ENCODE measurements around the gene TMEM120A.

TMEM120A gene

DNA sequence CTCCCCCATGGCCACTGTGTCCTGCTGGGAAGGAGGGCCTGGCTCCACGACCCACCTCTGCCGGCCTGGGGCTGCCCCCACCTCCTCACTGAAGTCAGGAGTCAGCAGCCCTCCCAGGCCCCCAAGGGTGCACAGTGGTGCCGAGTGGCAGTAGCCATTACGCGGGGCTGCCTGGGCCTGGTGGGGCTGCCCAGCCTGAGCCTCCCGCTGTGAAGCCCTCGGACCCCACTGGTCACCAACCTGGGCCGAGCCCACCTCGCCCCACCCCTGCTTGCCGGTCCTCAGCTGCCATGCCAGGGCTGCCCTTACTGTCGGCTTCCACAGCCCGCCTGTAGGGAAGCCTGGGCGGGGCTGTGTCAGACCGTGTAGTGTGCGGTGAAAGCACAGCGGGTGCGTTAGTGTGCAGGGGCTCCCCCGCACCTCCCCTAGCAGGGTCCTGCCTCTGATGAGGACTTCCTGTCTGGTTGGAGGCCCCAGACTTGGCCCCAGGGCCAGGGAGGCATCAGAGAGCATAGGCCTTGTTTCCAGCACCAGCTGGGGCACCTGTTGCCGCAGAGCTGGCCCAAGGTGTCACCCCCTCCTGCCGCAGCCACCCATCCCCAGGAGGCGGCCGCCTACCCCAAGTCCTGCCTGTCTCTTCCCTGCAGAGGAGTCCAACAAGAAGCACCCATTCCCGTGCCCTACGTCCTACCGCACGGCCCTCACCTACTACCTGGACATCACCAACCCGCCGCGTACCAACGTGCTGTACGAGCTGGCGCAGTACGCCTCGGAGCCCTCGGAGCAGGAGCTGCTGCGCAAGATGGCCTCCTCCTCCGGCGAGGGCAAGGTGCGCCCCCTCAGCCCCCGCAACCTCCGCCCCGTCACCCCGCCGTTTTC, 10.0 kb downstream of the TMEM120A start:
- peaks cover 8% of the 10 kb centered on the region for H3K36me3 ChIP-seq (ENCODE audit: control insufficient read depth, insufficient read depth, low read length)
- no CpG with 5 or more reads among the region's 44 CpGs for WGBS (ENCODE audit: extremely low coverage, insufficient coverage, low lambda C conversion rate)

DNA sequence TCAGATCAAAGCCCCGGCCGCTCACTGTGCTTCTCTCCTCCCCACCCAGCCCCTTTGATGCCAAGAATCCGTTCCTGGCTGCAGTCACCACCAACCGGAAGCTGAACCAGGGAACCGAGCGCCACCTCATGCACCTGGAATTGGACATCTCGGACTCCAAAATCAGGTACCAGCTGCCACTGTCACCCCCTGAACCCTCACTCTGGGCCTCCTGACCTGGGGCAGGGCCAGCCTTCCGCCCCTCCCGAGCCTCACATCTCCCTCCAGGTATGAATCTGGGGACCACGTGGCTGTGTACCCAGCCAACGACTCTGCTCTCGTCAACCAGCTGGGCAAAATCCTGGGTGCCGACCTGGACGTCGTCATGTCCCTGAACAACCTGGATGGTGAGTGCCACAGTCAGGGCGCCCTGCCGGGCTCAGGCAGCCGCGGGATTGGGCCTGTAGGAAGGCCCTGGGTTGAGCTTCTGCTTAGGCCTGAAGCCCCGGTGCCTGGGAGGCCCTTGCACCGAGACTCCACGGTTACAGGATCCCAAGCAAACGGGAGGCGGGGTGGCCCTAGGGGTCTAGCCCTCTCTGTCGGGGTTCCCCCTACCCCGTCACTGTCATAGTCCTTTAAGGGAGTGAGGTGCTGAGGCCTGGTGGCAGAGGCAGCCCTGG, 10.8 kb downstream of the TMEM120A start:
- Histone ChIP-seq H3K4me1 (ENCODE audit: control insufficient read depth, low read depth, low read length) (no peaks in the 10 kb centered on the region), H2BK15ac (replicated peaks; ENCODE audit: low read depth) (no peak overlapping the region), H3K4ac (ENCODE audit: low read depth, low read length) (no peak overlapping the region), H2AK5ac (ENCODE audit: low read length) (no peak overlapping the region), H2BK5ac (ENCODE audit: low read length) (no peak overlapping the region), H3K18ac (ENCODE audit: low read length) (no peak overlapping the region), H3K79me2 (ENCODE audit: control insufficient read depth, insufficient read depth, low read length) (no peaks in the 10 kb centered on the region), H2BK120ac (ENCODE audit: low read depth, low read length) (no peak overlapping the region), H3K23ac (ENCODE audit: low read length) (no peak overlapping the region), H3K27me3 (ENCODE audit: insufficient read depth, low read length, poor library complexity) (no peaks in the 10 kb centered on the region), H4K5ac (ENCODE audit: low read length) (no peak overlapping the region), H3K4me2 (ENCODE audit: low read length) (no peak overlapping the region), H3K56ac (ENCODE audit: low read length) (no peak overlapping the region), H3K27ac (ENCODE audit: low read depth, low read length) (no peak overlapping the region), H3K79me1 (ENCODE audit: low read length) (no peaks in the 10 kb centered on the region), H3K9ac (ENCODE audit: low read length) (no peak overlapping the region), H3K4me3 (ENCODE audit: low read length) (no peak overlapping the region), H4K8ac (ENCODE audit: low read depth, low read length) (no peak overlapping the region), H3K36me3 (ENCODE audit: control insufficient read depth, insufficient read depth, low read length) (peaks cover 8% of the 10 kb centered on the region)
- no CpG with 5 or more reads among the region's 26 CpGs for WGBS (ENCODE audit: extremely low coverage, insufficient coverage, low lambda C conversion rate)
- DNase-seq = no peak

More for the DNA sequence above, 10.0 kb downstream of the TMEM120A start:
- no peak for DNase-seq
- Histone ChIP-seq H3K4me1 (ENCODE audit: control insufficient read depth, low read depth, low read length) (no peaks in the 10 kb centered on the region), H3K4me2 (ENCODE audit: low read length) (no peak overlapping the region), H3K56ac (ENCODE audit: low read length) (no peak overlapping the region), H2BK120ac (ENCODE audit: low read depth, low read length) (no peak overlapping the region), H2AK5ac (ENCODE audit: low read length) (no peak overlapping the region), H3K4ac (ENCODE audit: low read depth, low read length) (no peak overlapping the region), H3K79me2 (ENCODE audit: control insufficient read depth, insufficient read depth, low read length) (no peaks in the 10 kb centered on the region), H3K27me3 (ENCODE audit: insufficient read depth, low read length, poor library complexity) (no peaks in the 10 kb centered on the region), H3K23ac (ENCODE audit: low read length) (no peak overlapping the region), H3K79me1 (ENCODE audit: low read length) (no peaks in the 10 kb centered on the region), H3K4me3 (ENCODE audit: low read length) (no peak overlapping the region), H3K18ac (ENCODE audit: low read length) (no peak overlapping the region), H4K8ac (ENCODE audit: low read depth, low read length) (no peak overlapping the region), H3K9ac (ENCODE audit: low read length) (no peak overlapping the region), H2BK5ac (ENCODE audit: low read length) (no peak overlapping the region), H3K27ac (ENCODE audit: low read depth, low read length) (no peak overlapping the region), H4K5ac (ENCODE audit: low read length) (no peak overlapping the region), H2BK15ac (replicated peaks; ENCODE audit: low read depth) (no peak overlapping the region)

DNA sequence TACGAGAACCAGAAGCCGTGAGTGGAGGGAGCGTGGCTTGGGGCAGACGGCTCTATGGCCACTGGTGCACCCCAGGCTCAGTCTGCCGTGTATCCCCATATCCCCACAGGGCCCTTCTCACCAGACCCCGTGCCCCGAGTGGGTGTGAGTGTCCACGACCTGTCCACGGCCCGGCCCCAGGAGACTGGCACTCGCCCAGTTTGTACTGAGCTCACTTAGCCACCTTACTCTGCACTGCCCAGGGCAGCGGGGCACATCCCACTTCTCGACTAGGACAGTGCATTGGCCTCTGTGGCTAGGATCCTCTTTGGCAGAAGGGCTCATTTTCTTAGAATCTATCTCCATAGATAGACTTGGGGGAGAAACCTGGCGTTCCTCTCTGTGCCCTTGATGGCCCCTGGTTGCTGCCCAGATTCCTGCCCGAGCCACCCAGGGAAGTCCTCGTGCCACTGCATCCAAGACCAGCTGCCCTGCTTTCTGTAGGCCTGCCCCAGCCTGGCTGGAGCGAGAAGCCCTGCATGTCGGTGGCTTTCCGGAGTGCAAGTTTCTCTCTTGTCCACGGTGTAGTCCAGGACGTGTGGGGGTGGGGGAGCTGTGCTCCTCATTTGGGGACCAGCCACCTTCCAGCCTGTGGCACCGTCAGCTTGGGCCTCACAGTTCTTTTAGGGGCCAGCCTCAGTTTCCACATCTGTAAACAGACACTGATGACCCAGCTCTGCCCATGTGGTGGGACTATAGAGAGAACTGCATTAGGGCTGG, 11.9 kb downstream of the TMEM120A start:
- no peak for DNase-seq
- H3K23ac ChIP-seq (ENCODE audit: low read length) = no peak overlapping the region
- no peak overlapping the region for H2BK5ac ChIP-seq (ENCODE audit: low read length)
- no peak overlapping the region for H3K9ac ChIP-seq (ENCODE audit: low read length)
- H3K27me3 ChIP-seq (ENCODE audit: insufficient read depth, low read length, poor library complexity) = no peaks in the 10 kb centered on the region
- H3K4me2 ChIP-seq (ENCODE audit: low read length) = no peak overlapping the region
- H3K79me2 ChIP-seq (ENCODE audit: control insufficient read depth, insufficient read depth, low read length) = no peaks in the 10 kb centered on the region
- H3K79me1 ChIP-seq (ENCODE audit: low read length) = no peaks in the 10 kb centered on the region
- no CpG with 5 or more reads among the region's 22 CpGs for WGBS (ENCODE audit: extremely low coverage, insufficient coverage, low lambda C conversion rate)
- no peak overlapping the region for H2BK120ac ChIP-seq (ENCODE audit: low read depth, low read length)
- H3K18ac ChIP-seq (ENCODE audit: low read length) = no peak overlapping the region
- no peak overlapping the region for H3K4ac ChIP-seq (ENCODE audit: low read depth, low read length)
- no peak overlapping the region for H4K8ac ChIP-seq (ENCODE audit: low read depth, low read length)
- H2AK5ac ChIP-seq (ENCODE audit: low read length) = no peak overlapping the region
- no peak overlapping the region for H3K56ac ChIP-seq (ENCODE audit: low read length)
- H3K4me3 ChIP-seq (ENCODE audit: low read length) = no peak overlapping the region
- H2BK15ac ChIP-seq (replicated peaks; ENCODE audit: low read depth) = no peak overlapping the region
- no peak overlapping the region for H3K27ac ChIP-seq (ENCODE audit: low read depth, low read length)
- H3K4me1 ChIP-seq (ENCODE audit: control insufficient read depth, low read depth, low read length) = no peaks in the 10 kb centered on the region
- no peak overlapping the region for H4K5ac ChIP-seq (ENCODE audit: low read length)
- H3K36me3 ChIP-seq (ENCODE audit: control insufficient read depth, insufficient read depth, low read length) = peaks cover 8% of the 10 kb centered on the region

DNA sequence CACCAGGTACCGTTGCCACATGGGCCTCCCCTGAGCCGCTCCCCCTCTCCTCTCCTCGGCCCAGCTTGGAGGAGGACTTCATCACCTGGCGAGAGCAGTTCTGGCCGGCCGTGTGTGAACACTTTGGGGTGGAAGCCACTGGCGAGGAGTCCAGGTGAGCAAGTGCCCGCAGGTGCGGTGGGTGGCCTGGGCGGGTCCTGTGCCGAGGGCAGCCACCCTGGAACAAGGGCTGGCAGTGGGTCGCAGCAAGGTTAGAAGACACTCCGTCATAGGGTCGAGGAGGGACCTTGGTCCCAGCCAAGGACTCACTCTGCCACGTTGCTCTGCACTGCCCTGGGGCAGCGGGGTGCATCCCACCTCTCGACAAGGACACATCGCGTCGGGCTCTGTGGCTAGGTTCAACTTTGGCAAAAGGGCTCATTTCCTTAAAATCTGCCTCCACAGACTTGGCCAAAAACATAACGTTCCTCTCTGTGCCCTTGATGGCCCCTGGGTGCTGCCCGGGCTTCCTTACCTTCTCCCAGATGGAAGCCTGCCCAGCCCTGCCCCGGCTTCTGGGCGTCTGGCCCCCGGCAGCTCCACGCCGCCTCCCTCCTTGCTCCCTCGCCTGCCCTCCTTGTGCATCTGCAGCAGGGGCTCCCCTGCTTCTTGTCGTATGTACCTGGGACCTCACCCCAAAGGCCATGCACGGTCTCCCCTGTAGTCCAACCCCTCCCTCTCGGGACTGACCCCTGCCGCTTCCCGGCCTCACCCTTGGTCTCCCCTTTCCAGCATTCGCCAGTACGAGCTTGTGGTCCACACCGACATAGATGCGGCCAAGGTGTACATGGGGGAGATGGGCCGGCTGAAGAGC, 12.7 kb downstream of the TMEM120A start:
- DNase-seq = no peak
- Histone ChIP-seq H3K4ac (ENCODE audit: low read depth, low read length) (no peak overlapping the region), H3K79me1 (ENCODE audit: low read length) (no peaks in the 10 kb centered on the region), H3K27me3 (ENCODE audit: insufficient read depth, low read length, poor library complexity) (no peaks in the 10 kb centered on the region), H2AK5ac (ENCODE audit: low read length) (no peak overlapping the region), H3K79me2 (ENCODE audit: control insufficient read depth, insufficient read depth, low read length) (no peaks in the 10 kb centered on the region), H2BK120ac (ENCODE audit: low read depth, low read length) (no peak overlapping the region), H3K4me2 (ENCODE audit: low read length) (no peak overlapping the region), H4K8ac (ENCODE audit: low read depth, low read length) (no peak overlapping the region), H3K56ac (ENCODE audit: low read length) (no peak overlapping the region), H3K9ac (ENCODE audit: low read length) (no peak overlapping the region), H3K18ac (ENCODE audit: low read length) (no peak overlapping the region), H3K4me1 (ENCODE audit: control insufficient read depth, low read depth, low read length) (no peaks in the 10 kb centered on the region), H3K4me3 (ENCODE audit: low read length) (no peak overlapping the region), H4K5ac (ENCODE audit: low read length) (no peak overlapping the region), H2BK5ac (ENCODE audit: low read length) (no peak overlapping the region), H3K23ac (ENCODE audit: low read length) (no peak overlapping the region), H2BK15ac (replicated peaks; ENCODE audit: low read depth) (no peak overlapping the region), H3K36me3 (ENCODE audit: control insufficient read depth, insufficient read depth, low read length) (peaks cover 8% of the 10 kb centered on the region), H3K27ac (ENCODE audit: low read depth, low read length) (no peak overlapping the region)
- no CpG with 5 or more reads among the region's 38 CpGs for WGBS (ENCODE audit: extremely low coverage, insufficient coverage, low lambda C conversion rate)

DNA sequence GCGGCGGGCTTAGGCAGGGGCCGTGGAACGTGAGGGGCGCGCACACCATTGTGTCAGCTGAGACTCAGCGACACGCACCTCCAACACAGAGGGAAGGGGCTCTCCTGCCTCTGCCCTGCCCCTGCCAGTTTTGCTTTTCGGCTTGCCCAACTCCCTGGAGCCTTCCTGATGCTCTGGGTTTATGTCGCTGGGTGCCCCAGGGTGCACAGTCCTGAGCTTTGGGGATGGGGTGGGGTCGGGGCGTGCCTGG, 13.3 kb downstream of the TMEM120A start:
- DNase-seq = no peak
- Histone ChIP-seq H3K4ac (ENCODE audit: low read depth, low read length) (no peak overlapping the region), H2BK5ac (ENCODE audit: low read length) (no peak overlapping the region), H3K79me2 (ENCODE audit: control insufficient read depth, insufficient read depth, low read length) (no peaks in the 10 kb centered on the region), H4K5ac (ENCODE audit: low read length) (no peak overlapping the region), H3K27ac (ENCODE audit: low read depth, low read length) (no peak overlapping the region), H3K36me3 (ENCODE audit: control insufficient read depth, insufficient read depth, low read length) (peaks cover 8% of the 10 kb centered on the region), H3K56ac (ENCODE audit: low read length) (no peak overlapping the region), H3K4me1 (ENCODE audit: control insufficient read depth, low read depth, low read length) (no peaks in the 10 kb centered on the region), H2BK120ac (ENCODE audit: low read depth, low read length) (no peak overlapping the region), H3K4me2 (ENCODE audit: low read length) (no peak overlapping the region), H3K9ac (ENCODE audit: low read length) (no peak overlapping the region), H3K18ac (ENCODE audit: low read length) (no peak overlapping the region), H4K8ac (ENCODE audit: low read depth, low read length) (no peak overlapping the region), H3K79me1 (ENCODE audit: low read length) (no peaks in the 10 kb centered on the region), H3K27me3 (ENCODE audit: insufficient read depth, low read length, poor library complexity) (no peaks in the 10 kb centered on the region), H3K4me3 (ENCODE audit: low read length) (no peak overlapping the region), H2AK5ac (ENCODE audit: low read length) (no peak overlapping the region), H2BK15ac (replicated peaks; ENCODE audit: low read depth) (no peak overlapping the region), H3K23ac (ENCODE audit: low read length) (no peak overlapping the region)
- WGBS (ENCODE audit: extremely low coverage, insufficient coverage, low lambda C conversion rate) = no CpG with 5 or more reads among the region's 12 CpGs

All from mesendoderm (in vitro differentiated cells).